HG03520 (cell line): ENCODE measurements around the gene GOLGA6L10.
"Not testable (repeated sequence)": the region's sequence is repeated elsewhere in the genome, so short reads cannot be mapped to it uniquely, and the experiment has no call there.

Experiments
- ATAC-seq: cut with Tn5 transposase; IDR thresholded peaks from one replicate; pipeline ENCODE4 v1.9.1; 2021; ENCODE audit warnings: mild to moderate bottlenecking, moderate library complexity; ENCODE audit not compliant: unreplicated experiment

GOLGA6L10 gene

DNA sequence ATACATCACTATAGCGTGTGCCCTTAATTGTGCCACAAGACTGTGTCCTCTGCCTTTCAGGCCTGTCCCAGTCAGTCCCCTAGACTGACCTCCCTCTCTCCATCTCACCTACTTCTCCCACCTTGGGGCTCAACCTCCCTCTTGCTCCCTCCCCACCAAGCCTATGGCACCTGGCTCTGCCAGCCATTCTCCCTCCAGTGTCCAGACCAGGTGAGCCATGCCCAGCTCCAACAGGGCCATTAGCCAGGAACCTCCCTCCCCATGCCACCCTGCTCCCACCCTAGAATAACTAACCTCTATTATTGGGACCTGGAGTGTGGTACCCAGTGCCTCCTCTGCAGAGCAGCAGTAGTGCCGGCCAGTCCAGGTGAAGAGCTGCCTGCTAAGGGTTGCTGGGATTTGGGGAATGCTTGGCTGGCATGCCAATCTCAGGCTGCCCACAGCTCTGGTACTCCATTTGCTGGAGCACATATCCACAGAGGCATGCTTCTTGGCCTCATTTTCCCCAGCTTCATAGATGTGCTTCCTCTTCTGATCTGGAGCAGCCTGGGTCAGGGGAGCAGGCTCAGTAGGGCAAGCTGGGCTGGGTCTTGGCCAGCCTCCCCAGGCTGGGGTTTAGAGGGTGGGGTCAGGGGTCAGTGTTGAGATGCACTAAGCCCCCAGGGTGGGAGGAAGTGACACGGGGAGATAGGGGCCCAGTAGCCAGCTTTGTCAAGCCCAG lies 47.8 kb downstream of the GOLGA6L10 start:
- no peak for ATAC-seq

DNA sequence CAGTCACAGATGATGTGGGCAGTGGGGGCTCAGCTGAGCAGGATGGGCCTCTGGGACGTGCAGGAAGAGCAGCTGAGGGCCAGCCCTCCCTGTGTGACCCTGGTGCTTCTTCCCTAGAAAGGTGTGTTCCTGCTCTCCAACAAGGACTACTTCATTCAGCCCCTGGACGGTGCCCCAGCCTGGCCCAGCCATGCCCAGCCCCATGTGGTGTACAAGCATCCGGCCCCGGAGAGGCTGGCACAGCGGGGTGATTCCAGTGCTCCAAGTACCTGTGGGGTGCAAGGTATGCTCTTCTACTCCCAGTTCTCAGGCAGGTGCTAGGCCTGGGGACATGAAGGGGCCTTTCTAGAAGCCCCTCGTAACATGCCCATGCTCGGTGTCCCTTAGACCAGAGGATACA lies 48.4 kb downstream of the GOLGA6L10 start:
- ATAC-seq, result no peak

DNA sequence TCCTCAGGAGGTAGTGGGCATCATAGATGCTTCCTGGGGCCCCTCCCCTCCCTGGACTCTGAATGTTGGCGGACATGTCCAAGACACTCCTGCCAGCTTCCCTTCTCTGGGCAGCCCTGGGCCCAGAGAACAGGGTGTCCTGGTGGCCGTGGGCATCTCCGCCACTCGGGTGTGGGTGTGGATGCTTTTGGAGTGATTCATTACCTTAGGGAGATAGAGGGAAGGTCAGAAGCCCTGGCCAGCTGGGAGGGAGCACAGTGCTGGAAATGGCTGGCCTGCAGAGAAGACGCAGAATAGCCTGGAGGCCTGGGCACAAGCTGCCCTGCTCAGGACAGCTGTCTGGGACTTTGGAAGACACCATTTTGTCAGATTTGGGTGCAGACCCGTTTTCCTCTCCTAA lies 48.9 kb downstream of the GOLGA6L10 start:
- ATAC-seq, result not testable (repeated sequence)

DNA sequence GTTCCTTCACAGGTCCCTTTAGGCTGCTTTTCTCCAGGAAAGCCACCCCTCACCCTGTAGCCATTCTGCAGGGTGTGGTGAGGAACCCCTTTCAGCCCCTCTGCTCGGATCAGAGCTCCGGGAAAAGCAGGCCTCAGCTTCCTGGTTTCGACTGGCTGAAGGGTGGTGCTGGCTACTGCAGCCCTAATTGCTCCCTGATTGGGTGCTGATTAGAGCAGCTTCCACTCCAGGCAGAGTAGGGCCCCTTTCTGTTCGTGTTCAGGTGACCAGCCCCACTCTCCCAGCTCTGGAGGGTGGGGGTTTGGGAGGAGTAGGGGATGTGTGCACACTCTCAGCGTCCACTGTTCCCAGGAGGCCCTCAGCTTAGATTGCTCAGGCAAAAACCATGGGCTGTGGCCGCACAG lies 49.8 kb downstream of the GOLGA6L10 start:
- not testable (repeated sequence) for ATAC-seq

DNA sequence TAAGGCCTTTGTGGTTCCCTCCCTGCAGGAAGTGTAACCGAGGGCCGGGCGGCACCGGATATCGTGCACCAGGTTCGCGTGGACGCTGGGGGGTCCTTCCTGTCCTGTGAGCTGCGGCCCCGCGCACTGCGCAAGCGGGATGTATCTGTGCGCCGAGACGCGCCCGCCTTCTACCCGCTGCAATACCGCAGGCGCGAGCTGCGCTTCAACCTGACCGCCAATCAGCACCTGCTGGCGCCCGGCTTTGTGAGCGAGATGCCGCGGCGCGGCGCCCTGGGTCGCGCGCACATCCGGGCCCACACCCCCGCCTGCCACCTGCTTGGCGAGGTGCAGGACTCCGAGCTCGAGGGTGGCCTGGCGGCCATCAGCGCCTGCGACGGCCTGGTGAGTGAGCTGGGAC lies 50.8 kb downstream of the GOLGA6L10 start:
- ATAC-seq, result no peak

DNA sequence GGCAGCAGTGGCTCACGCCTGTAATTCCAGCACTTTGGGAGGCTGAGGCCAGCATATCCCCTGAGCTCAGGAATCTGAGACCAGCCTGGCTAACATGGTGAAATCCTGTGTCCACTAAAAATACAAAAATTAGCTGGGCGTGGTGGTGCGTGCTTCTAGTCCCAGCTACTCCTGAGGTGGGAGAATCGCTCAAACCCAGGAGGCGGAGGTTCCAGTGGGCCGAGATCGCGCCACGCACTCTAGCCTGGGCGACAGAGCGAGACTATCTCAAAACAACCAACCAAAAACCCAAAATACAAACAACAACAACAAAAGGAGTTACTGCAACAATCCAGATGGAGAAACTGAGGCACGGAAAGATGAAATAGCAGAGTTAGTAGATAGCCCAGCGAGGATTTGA lies 51.2 kb downstream of the GOLGA6L10 start:
- ATAC-seq, result no peak

DNA sequence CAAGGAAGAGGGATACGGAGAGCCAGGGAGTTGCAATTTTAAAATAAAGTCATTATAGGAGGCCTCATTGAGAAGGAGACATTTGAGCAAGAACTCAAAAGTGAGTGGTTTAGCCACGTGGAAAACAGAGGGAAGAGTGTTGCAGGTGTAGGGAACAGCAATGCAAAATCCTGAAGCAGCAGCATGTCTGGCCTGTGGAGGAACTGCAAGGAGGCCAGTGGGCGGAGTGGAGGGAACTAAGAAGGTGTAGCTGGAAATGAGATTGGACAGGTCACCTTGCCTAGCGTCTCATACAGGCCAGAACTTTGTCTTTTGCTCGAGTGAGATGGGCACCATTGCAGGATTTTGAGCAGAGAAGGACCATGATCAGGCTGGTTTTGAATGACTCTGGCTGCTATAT lies 51.7 kb downstream of the GOLGA6L10 start:
- ATAC-seq, result no peak

DNA sequence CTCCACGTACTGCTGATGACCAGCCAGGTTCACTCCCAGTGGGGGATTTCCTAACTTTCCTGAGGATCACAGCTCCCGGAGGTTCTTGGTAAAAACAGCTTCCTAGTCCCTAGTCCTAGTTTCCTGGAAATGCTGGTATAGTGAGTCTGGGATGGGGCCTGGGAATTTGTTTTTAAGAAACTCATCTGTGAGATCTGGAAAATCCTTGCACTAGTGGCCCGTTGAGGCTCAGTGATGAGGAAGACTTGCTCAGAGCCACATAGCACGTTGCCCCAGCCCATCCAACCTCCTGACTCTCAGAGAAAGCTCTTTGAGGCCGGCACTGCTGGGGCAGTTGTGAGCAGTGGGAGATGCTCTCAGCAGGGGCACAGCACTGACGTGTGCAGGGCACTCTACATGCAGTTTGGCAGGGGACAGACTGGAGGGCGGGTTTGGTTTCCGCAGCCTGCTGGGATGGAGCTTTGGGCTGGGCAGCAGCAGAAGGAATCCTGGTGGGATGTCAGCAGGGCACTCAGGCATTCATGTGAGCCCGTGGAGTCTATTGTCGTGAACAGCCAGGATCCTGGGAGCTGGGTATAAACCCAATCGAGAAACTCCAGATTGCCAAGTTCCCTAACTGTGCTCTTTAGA lies 55.1 kb downstream of the GOLGA6L10 start:
- no peak for ATAC-seq

DNA sequence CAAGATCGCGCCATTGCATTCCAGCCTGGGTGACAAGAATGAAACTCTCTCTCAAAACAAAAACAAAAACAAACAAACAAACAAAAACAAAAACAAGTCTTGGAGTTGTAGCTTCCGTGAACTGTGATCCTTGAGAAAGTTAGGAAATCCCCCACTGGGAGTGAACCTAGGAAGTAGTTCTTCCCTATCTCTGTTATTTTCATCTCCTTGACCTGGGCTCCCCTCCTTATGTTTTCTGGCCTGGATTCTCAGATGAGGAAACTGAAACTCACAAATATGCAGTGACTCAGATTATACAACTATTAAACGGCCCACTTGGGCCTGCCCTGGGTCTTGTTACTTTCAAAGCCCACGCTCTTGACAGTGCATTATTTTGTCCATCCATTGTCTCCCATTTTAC lies 57.0 kb downstream of the GOLGA6L10 start:
- ATAC-seq, result no peak
